Sigmoid colon (tissue), 7 donors: ENCODE measurements around the gene POLR3H. TPM values are rescaled to one million over a fixed set of nuclear protein-coding genes. Genes with fewer than 3 reads are reported as not detected.

Experiments used
- DNase-seq: peaks from one replicate; pipeline ENCODE4 v3.0.0-alpha.2; 2019
- H3K27ac ChIP-seq, 4 donors: fragments of 200-600 bp; sonication (generic); one replicate each; pipeline ENCODE4 v1.5.1; 2016 to 2019; ENCODE audit warnings: mild to moderate bottlenecking in 1 of 4
- H3K27me3 ChIP-seq, 3 donors: fragments of 200-600 bp; sonication (generic); one replicate each; pipeline ENCODE4 v1.5.1; 2019; ENCODE audit warnings: mild to moderate bottlenecking in 1 of 3
- H3K36me3 ChIP-seq, 4 donors: fragments of 200-600 bp; sonication (generic); one replicate each; pipeline ENCODE4 v1.5.1; 2016 to 2019
- H3K4me1 ChIP-seq, 4 donors: fragments of 200-600 bp; sonication (generic); one replicate each; pipeline ENCODE4 v1.5.1; 2017 to 2019
- H3K4me3 ChIP-seq, 4 donors: fragments of 200-600 bp; sonication (generic); one replicate each; pipeline ENCODE4 v1.5.1; 2017 to 2019; ENCODE audit warnings: mild to moderate bottlenecking in 2 of 4, moderate library complexity in 1 of 4
- H3K9me3 ChIP-seq, 4 donors: fragments of 200-600 bp in 3 of 4; sonication (generic) in 3 of 4; one replicate each; pipeline versions ENCODE4 v1.5.1 to v1.6.1; 2013 to 2019
- CTCF ChIP-seq, 4 experiments: fragments of 450-650 bp in 3 of 4; fragments of 200-600 bp in 1 of 4; IDR thresholded peaks; one replicate each; pipeline ENCODE4 v1.5.1; 2016 to 2019; ENCODE audit warnings: antibody characterized with exemption in 4 of 4, mild to moderate bottlenecking in 3 of 4, moderate library complexity in 2 of 4
- EP300 ChIP-seq, 4 donors: sonication (generic); formaldehyde crosslinking; IDR thresholded peaks; one replicate each; pipeline ENCODE4 v1.6.1; 2017; ENCODE audit warnings: antibody characterized with exemption in 4 of 4
- POLR2A ChIP-seq, 2 donors: fragments of 450-650 bp; IDR thresholded peaks; one replicate each; pipeline ENCODE4 v1.6.1; 2016; ENCODE audit warnings: antibody characterized with exemption in 2 of 2, mild to moderate bottlenecking in 2 of 2, moderate library complexity in 2 of 2
- POLR2AphosphoS5 ChIP-seq, 4 donors: sonication (generic); formaldehyde crosslinking; IDR thresholded peaks; one replicate each; pipeline ENCODE4 v1.6.1; 2017; ENCODE audit warnings: antibody characterized with exemption in 4 of 4
- WGBS, 2 donors: extraction: QIAGEN DNeasy Blood & Tissue Kit; methylation state at CpG; one replicate each; pipeline ENCODE4 v1.1.7; 2013; 5-methylcytosine and 5-hydroxymethylcytosine counted together
- intact Hi-C: fragments of 100-400 bp; cut with DNase I; formaldehyde crosslinking; loops from one replicate; pipeline ENCODE4 v1.15.1; 2023
- polyA plus RNA-seq, 3 donors: library from polyadenylated mRNA; stranded (reverse); fragments of 200-250 nt; gene quantifications; one replicate each; pipeline ENCODE4 v1.2.3, GENCODE V29; 2013
- total RNA-seq, 4 donors: library from RNA; depleted of rRNA; stranded (reverse); fragments of >200 nt; gene quantifications; one replicate each; pipeline ENCODE4 v1.1.0, GENCODE V29; 2016
- donor health status: healthy with polysubstance abuse.
- donor health status: Bipolar disorder and iron deficiency.
- donor health status: healthy.

The POLR3H gene
- total and polyA plus RNA-seq, 7 donors, result 4.6 to 19.7 (median 10.5) TPM

- Histone ChIP-seq H3K9me3 (no peaks in the 10 kb centered on the region), H3K36me3 (peaks cover 14 to 84% (median 39%) of the 10 kb centered on the region in 4 donors), H3K27me3 (no peaks in the 10 kb centered on the region), H3K27ac (peak overlapping the region in 1 of 4 donors; percentile 11), H3K4me3 (no peak overlapping the region), H3K4me1 (no peaks in the 10 kb centered on the region)
- 85 to 90% methylated on average over 7 of the region's 7 CpGs for WGBS, 2 donors
- intact Hi-C loops, result no loop called here
- TF ChIP-seq POLR2A (IDR thresholded peaks at IDR 0.05), result no peak
- TF ChIP-seq EP300 (IDR thresholded peaks at IDR 0.05), result no peak
- TF ChIP-seq CTCF (IDR thresholded peaks at IDR 0.05), result no peak
- no peak for DNase-seq
These were observed 39.9 kb downstream of the POLR3H start for GRCh38 chr22:41504397-41504796.

GRCh38 chr22:41501209-41501608 lies 43.1 kb downstream of the POLR3H start:
- 87 to 95% methylated on average over 5 of the region's 5 CpGs for WGBS, 2 donors
- Histone ChIP-seq H3K9me3 (no peaks in the 10 kb centered on the region), H3K4me1 (peaks cover 0 to 5% (median 2%) of the 10 kb centered on the region in 4 donors), H3K4me3 (no peak overlapping the region), H3K27ac (no peak overlapping the region), H3K36me3 (peaks cover 4 to 68% (median 25%) of the 10 kb centered on the region in 4 donors), H3K27me3 (no peaks in the 10 kb centered on the region)
- DNase-seq, result no peak
- intact Hi-C loops, result no loop called here
- no peak for TF ChIP-seq POLR2A (IDR thresholded peaks at IDR 0.05)
- no peak for TF ChIP-seq CTCF (IDR thresholded peaks at IDR 0.05)
- TF ChIP-seq POLR2AphosphoS5 (IDR thresholded peaks at IDR 0.05), result no peak
- no peak for TF ChIP-seq EP300 (IDR thresholded peaks at IDR 0.05)

GRCh38 chr22:41500303-41500702 lies 44.0 kb downstream of the POLR3H start:
- WGBS, 2 donors, result 75 to 87% methylated on average over 7 of the region's 7 CpGs
- no peak for TF ChIP-seq POLR2A (IDR thresholded peaks at IDR 0.05)
- TF ChIP-seq POLR2AphosphoS5 (IDR thresholded peaks at IDR 0.05), result no peak
- TF ChIP-seq EP300 (IDR thresholded peaks at IDR 0.05), result no peak
- TF ChIP-seq CTCF (IDR thresholded peaks at IDR 0.05), result no peak
- intact Hi-C loops, result no loop called here
- Histone ChIP-seq H3K36me3 (peaks cover 4 to 69% (median 25%) of the 10 kb centered on the region in 4 donors), H3K4me1 (peaks cover 0 to 5% (median 2%) of the 10 kb centered on the region in 4 donors), H3K27ac (no peak overlapping the region), H3K27me3 (no peaks in the 10 kb centered on the region), H3K4me3 (no peak overlapping the region), H3K9me3 (no peaks in the 10 kb centered on the region)
- DNase-seq, result no peak

GRCh38 chr22:41499624-41500280 lies 44.5 kb downstream of the POLR3H start:
- no peak for TF ChIP-seq POLR2AphosphoS5 (IDR thresholded peaks at IDR 0.05)
- TF ChIP-seq CTCF (IDR thresholded peaks at IDR 0.05), result no peak
- TF ChIP-seq POLR2A (IDR thresholded peaks at IDR 0.05), result no peak
- no peak for TF ChIP-seq EP300 (IDR thresholded peaks at IDR 0.05)
- H3K4me1 ChIP-seq, result peaks cover 0 to 5% (median 2%) of the 10 kb centered on the region in 4 donors
- 85 to 93% methylated on average over 10 of the region's 10 CpGs for WGBS, 2 donors

More at GRCh38 chr22:41499624-41500280, 44.5 kb downstream of the POLR3H start:
- intact Hi-C loops, result no loop called here
- Histone ChIP-seq H3K4me3 (no peak overlapping the region), H3K27ac (no peak overlapping the region), H3K36me3 (peaks cover 4 to 63% (median 25%) of the 10 kb centered on the region in 4 donors), H3K27me3 (no peaks in the 10 kb centered on the region), H3K9me3 (no peaks in the 10 kb centered on the region)
- DNase-seq, result no peak
